Skeletal muscle tissue (tissue), 4 donors: ENCODE data around the gene GFAP. TPM values are rescaled to one million over a fixed set of nuclear protein-coding genes. Genes with fewer than 3 reads are reported as not detected.

Experiments
- H3K27ac ChIP-seq: one replicate; pipeline ENCODE4 v1.7.0; 2013; ENCODE audit warnings: mild to moderate bottlenecking, low read depth, low read length, inconsistent platforms
- H3K27me3 ChIP-seq, 3 donors: one replicate each; pipeline ENCODE4 v1.7.0; 2013; ENCODE audit warnings: low read length in 3 of 3; ENCODE audit not compliant: control insufficient read depth in 3 of 3, insufficient read depth in 3 of 3
- H3K36me3 ChIP-seq, 3 donors: one replicate each; pipeline ENCODE4 v1.7.0; 2013; ENCODE audit warnings: low read length in 3 of 3; ENCODE audit not compliant: control insufficient read depth in 3 of 3, insufficient read depth in 3 of 3
- H3K4me1 ChIP-seq, 3 donors: one replicate each; pipeline ENCODE4 v1.7.0; 2013; ENCODE audit warnings: low read length in 3 of 3, mild to moderate bottlenecking in 3 of 3; ENCODE audit not compliant: control insufficient read depth in 3 of 3, insufficient read depth in 3 of 3
- H3K4me3 ChIP-seq, 3 donors: one replicate each; pipeline ENCODE4 v1.7.0; 2013; ENCODE audit warnings: low read length in 3 of 3
- H3K9ac ChIP-seq, 3 donors: one replicate each; pipeline ENCODE4 v1.7.0; 2013; ENCODE audit warnings: low read length in 3 of 3, mild to moderate bottlenecking in 3 of 3, moderate library complexity in 2 of 3, low read depth in 1 of 3
- H3K9me3 ChIP-seq, 3 donors: one replicate each; pipeline ENCODE4 v1.7.0; 2013; ENCODE audit warnings: low read length in 3 of 3; ENCODE audit not compliant: control insufficient read depth in 3 of 3
- total RNA-seq: library from RNA; depleted of rRNA; stranded (reverse); fragments of >200 nt; gene quantifications from one replicate; pipeline ENCODE4 v1.2.3, GENCODE V29; 2014
- donor health status: Osteomylitis.

GFAP gene
- total RNA-seq, 1 donor from 2014 or later = 2.1 TPM

DNA sequence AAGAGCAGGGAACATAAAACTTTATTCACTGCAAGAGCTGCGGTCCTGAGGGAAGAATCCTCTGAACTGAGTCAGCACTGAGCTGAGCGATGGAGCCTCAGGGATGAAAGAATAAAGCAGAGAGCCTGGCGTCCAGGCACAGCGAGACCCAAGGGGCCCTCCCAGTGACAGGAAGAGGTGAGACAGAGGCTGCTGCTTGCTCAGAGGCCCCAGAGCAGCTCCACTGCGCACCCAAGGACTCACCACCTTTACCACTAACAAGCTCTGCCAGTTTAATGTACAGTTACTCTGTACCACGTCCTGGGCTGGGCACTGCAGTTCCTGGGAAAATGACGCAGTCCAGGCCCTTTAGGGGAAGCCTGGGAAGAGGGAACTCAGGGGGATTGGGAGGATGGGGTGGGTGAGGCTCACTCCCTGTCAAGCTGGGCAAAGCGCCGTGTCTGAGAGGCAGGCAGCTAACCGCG lies 5.6 kb downstream of the GFAP start:
- H3K9ac ChIP-seq = no peak overlapping the region
- no peak overlapping the region for H3K4me3 ChIP-seq
- H3K27me3 ChIP-seq = peaks cover 19 to 29% (median 26%) of the 10 kb centered on the region in 3 donors
- H3K36me3 ChIP-seq = no peaks in the 10 kb centered on the region
- H3K4me1 ChIP-seq = peaks cover 4 to 6% (median 6%) of the 10 kb centered on the region in 3 donors
- H3K27ac ChIP-seq = no peak overlapping the region
- H3K9me3 ChIP-seq = no peaks in the 10 kb centered on the region

DNA sequence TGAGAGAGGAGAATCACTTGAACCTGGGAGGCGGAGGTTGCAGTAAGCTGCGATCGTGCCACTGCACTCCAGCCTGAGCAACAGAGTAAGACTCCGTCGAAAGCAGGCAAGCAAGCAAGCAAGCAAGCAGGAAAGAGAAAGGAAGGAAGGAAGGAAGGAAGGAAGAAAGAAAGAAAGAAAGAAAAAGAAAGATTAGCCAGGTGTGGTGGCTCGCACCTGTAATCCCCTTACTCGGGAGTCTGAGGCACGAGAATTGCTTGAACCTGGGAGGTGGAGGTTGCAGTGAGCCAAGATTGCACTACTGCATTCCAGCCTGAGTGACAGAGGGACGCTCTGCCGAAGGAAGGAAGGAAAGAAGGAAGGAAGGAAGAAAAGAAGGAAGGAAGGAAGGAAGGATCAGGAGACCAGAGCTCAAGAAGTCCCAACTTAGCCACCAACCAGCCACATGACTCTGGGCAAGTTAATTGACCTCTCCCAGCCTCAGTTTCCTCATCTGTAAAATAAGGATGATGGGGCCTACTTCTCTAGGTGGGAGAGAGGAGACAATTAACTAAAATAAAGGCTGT lies 6.5 kb downstream of the GFAP start:
- Histone ChIP-seq H3K27me3 (peaks cover 19 to 29% (median 23%) of the 10 kb centered on the region in 3 donors), H3K36me3 (no peaks in the 10 kb centered on the region), H3K9me3 (no peaks in the 10 kb centered on the region), H3K4me1 (peaks cover 4 to 6% (median 6%) of the 10 kb centered on the region in 3 donors), H3K4me3 (no peak overlapping the region), H3K27ac (no peak overlapping the region), H3K9ac (no peak overlapping the region)

DNA sequence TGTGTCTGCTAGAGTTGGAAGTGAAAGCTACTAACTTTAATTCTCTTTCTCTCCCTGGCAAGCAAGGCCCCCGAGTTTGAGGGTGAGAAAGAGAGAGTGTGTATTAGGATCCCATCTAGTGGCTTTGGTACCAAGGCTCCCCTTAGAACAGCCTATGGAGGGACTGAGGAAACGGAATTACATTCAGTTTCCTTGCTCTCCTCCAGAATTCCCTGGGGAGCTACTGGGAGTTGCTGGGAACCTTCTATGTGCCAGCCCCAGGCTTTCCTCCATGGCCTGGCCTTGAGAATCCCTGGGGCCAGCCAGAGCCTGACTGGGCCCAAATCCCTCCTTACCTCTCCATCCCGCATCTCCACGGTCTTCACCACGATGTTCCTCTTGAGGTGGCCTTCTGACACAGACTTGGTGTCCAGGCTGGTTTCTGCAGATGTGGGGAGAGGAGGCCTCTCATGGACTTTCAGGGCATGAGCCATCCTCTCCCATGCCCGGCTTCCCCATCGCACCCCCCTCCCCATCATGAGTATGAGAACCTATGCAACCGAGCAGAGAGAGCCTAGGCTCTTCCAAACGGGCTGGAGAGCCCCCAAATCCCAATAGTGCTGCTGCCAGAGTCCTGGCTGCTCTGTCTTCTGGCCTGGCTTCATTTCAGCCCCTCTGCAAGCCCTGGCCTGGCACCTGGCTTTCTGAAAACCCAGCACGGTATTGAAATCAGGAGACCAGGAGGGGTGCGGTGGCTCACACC lies 7.4 kb downstream of the GFAP start:
- Histone ChIP-seq H3K4me3 (no peak overlapping the region), H3K27ac (no peak overlapping the region), H3K4me1 (peaks cover 4 to 6% (median 6%) of the 10 kb centered on the region in 3 donors), H3K9ac (no peak overlapping the region), H3K36me3 (no peaks in the 10 kb centered on the region), H3K9me3 (no peaks in the 10 kb centered on the region), H3K27me3 (peaks cover 12 to 21% (median 19%) of the 10 kb centered on the region in 3 donors)

DNA sequence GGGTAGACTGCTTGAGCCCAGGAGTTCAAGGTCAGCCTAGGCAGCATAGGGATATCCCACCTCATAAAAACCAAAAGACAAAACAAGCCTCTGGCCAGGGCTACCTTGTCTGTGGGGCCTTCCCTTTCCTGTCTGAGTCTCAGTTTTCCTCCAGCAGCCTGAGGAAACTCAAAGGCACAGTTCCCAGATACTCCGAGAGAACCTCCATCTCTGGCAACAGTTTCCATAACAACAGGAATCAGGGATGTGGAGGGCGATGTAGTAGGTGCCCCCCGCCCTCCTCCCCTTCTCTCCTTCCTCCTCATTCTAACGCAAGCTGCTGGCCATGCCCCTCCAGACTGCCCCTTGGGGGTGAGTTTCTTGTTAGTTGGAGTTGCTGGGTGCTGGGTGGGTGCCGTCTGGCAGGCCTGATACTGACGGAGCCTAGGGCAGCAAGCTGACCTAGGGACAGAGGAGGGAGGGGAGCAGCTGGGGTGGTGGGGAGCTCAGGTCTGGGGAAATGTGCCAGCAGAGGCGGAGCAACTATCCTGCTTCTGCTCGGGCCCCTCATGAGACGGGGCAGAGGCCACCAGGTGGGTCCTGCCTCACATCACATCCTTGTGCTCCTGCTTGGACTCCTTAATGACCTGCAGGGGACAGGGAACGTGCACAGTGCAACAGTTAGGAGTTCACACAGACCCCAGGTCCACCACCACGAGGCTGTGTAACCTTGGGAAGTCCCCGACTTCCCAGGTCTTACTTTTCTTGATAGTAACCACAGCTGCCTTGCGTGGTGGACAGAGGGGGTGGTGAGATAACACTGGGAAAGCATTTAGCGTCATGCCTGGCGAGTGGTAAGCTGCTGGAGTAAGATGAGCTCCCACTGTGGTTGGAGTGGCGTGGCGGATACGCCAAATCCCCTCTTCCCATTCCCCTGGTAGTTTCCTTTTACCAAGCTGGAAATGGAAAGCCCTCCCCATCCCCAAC lies 8.3 kb downstream of the GFAP start:
- peaks cover 4 to 14% (median 12%) of the 10 kb centered on the region in 3 donors for H3K27me3 ChIP-seq
- peaks cover 4 to 6% (median 6%) of the 10 kb centered on the region in 3 donors for H3K4me1 ChIP-seq
- H3K4me3 ChIP-seq = no peak overlapping the region
- H3K36me3 ChIP-seq = no peaks in the 10 kb centered on the region
- H3K27ac ChIP-seq = no peak overlapping the region
- H3K9me3 ChIP-seq = no peaks in the 10 kb centered on the region
- no peak overlapping the region for H3K9ac ChIP-seq

DNA sequence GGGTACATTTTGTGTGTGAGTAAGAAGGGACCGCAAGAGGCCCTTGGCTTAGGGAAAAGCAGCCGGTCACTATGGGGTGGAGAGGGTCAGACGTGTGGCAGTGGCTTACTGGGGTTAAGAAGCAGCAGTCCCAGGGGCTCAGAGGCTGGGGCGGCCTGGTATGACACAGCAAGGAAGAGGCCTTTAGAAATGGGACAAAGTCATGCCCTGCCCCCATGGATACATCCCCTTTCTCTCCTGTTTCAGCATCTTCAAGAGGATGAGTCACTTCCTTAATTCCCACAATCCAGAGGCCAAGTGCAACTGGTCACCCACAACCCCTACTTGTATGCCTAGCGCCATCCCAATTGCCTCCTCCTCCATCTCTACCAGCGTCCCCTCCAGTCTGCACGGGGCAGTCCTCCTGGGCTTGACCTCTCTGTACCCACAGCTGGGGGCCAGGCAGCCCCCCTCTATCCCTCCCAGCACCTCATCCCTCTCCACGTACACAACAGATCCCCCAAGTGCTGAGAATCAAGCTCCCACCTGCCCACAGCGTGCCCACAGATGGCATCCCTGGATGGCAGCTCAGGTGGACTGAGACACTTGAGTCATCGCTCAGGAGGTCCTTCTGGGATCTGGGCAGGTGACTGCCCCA lies 9.2 kb downstream of the GFAP start:
- Histone ChIP-seq H3K9ac (no peak overlapping the region), H3K27me3 (peaks cover 0 to 7% (median 4%) of the 10 kb centered on the region in 3 donors), H3K9me3 (no peaks in the 10 kb centered on the region), H3K4me1 (peaks cover 1 to 6% (median 4%) of the 10 kb centered on the region in 3 donors), H3K27ac (no peak overlapping the region), H3K4me3 (no peak overlapping the region), H3K36me3 (no peaks in the 10 kb centered on the region)

DNA sequence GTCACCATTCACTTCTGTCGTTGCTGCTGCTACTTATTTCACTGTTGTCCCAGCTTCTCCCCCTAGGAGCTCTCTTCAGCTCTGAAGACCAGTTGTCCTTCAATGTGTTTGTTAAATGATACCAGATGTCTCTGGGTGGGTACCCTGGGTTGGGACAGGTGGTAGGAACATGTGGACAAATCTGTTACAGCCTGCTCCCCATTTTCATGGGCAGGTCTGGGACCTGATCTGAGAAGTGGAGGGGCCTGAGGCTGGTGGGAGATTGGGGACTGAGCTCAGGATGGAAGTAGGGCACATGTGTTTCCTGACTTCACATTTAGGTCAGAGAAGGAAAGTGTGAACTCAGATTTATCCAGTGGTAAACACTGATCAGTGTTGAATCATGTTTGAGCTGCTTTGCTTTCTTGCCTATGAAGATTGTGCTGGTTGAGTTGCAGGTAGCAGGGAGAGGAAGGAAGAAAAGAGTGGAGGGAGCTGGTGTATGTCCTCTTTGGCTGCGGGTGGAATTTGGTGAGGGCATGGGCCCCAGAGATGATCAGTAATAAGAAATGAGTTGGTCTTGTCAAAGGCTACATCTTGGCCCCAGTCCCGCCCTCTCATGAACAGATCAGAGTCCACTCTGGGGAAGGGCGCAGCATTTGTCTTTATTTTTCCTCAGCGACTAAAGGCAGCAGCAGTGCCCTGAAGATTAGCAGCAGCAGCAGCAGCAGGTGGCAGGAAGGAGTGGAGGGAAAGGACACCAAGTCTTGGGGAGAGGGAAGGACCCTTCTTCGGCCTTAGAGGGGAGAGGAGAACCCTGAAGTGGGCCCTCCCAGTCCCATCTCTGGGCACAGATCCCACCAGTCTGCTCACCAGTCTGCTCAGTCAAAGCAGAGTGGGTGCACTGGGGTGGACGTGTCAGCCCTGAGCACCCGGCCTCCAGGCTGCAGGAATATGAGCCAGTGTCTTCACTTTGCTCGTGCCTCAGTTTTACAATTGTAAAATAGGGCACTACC lies 10.0 kb downstream of the GFAP start:
- Histone ChIP-seq H3K9ac (no peak overlapping the region), H3K4me3 (no peak overlapping the region), H3K27ac (no peak overlapping the region), H3K36me3 (no peaks in the 10 kb centered on the region), H3K27me3 (peaks cover 0 to 1% (median 0%) of the 10 kb centered on the region in 3 donors), H3K4me1 (peaks cover under 1 to 6% (median 2%) of the 10 kb centered on the region in 3 donors), H3K9me3 (no peaks in the 10 kb centered on the region)

DNA sequence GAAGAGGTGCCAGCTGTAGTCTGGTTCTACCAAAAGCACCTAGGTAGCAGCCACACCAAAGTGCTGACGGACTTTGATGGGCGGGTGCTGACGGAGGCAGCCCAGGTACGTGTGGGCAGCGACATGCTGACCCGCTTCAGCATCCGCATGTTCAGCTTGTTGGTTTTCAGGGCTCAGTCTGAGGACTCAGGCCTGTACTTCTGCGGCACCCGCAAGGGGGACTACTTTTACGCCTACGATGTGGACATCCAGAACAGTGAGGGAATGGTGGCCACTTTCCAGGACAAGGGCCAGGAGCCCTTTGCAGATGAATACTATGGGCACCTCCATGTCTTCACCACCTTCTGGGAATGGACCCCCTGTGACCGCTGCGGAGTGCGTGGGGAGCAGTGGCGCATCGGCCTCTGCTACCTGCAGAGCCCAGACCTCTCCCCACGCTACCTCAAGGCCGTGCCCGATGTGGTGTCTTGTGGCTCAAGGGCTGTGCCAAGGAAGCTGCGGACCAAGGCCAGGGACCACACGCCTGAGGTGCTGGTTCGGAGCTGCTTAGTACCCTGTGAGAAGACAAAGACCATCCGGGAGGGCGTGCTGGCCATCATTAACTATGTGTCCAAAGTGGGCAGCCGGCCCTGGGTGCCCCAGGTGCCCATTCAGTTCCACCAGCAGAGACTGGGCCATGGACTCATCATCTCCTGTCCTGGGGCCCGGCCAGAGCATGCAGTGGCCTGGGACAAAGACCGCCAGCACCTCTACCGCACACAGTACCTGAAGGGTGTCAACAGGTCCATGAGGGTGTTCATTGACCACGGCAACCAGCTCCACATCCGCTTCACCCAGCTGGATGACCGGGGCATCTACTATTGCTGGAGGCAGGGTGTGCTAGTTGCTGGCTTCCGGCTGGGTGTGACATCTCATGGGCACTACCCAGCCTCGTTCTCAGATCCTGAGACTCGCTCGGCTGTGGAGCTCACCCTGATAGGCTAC lies 11.0 kb downstream of the GFAP start:
- no peak overlapping the region for H3K27ac ChIP-seq
- H3K27me3 ChIP-seq = no peaks in the 10 kb centered on the region
- no peak overlapping the region for H3K4me3 ChIP-seq
- H3K36me3 ChIP-seq = no peaks in the 10 kb centered on the region
- H3K9me3 ChIP-seq = no peaks in the 10 kb centered on the region
- H3K9ac ChIP-seq = no peak overlapping the region
- peaks cover 7 to 13% (median 8%) of the 10 kb centered on the region in 3 donors for H3K4me1 ChIP-seq

DNA sequence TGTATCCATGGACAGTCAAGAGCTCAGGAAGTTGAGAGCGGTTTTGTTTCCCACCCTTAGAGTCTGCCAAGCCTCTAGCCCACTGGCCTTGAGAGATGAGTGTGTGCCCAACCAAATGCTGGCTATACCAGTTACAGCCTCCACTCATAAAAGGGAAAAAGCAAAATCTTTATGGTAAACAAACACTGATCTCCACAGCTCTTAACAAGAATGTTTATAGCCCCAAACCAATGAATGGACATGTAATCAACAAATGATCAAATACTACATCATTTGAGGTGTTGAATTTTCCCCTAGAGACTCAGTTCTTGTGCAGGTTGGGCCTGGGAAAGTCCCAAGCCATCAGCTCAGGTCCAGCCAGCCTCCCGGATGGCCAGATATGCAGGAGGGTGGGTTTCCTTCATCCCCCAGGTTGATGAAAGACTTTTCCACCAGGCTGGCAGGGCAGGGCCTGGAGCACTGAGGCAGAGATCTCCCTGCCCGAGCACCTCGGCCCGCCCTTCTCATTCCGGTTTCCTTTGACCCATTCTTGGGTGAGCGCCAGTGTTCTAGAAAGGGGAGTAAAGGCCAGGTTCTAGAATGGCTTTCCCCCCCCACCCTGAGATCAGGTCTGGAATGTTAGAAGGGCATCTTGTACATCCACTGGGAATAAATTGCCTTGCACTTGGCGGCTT lies 12.2 kb downstream of the GFAP start:
- Histone ChIP-seq H3K27ac (no peak overlapping the region), H3K4me1 (peaks cover 11 to 24% (median 12%) of the 10 kb centered on the region in 3 donors), H3K9ac (no peak overlapping the region), H3K36me3 (peaks cover 0 to 2% (median 0%) of the 10 kb centered on the region in 3 donors), H3K4me3 (no peak overlapping the region), H3K9me3 (no peaks in the 10 kb centered on the region), H3K27me3 (no peaks in the 10 kb centered on the region)
